NCI-H460 (cell line): Measurements from ENCODE around the gene TTYH2. TPM values are rescaled to one million over a fixed set of nuclear protein-coding genes. Genes with fewer than 3 reads are reported as not detected.
A peak's percentile ranks its signal among the peaks of the same experiment; 100 is the strongest.
"Not testable (repeated sequence)": the region's sequence is repeated elsewhere in the genome, so short reads cannot be mapped to it uniquely, and the experiment has no call there.

Experiments used
- DNase-seq: peaks from one replicate; pipeline ENCODE4 v3.0.0-alpha.2; 2016; ENCODE audit warnings: low read depth; ENCODE audit errors: extremely low read depth
- total RNA-seq: library from RNA; depleted of rRNA; stranded (reverse); fragments of >200 nt; shearing (Covaris generic); gene quantifications from 2 replicates; pipeline ENCODE4 v1.2.3, GENCODE V29; 2014

The TTYH2 gene
- total RNA-seq, 1 experiment from 2014 or later: 2.1 TPM

DNA sequence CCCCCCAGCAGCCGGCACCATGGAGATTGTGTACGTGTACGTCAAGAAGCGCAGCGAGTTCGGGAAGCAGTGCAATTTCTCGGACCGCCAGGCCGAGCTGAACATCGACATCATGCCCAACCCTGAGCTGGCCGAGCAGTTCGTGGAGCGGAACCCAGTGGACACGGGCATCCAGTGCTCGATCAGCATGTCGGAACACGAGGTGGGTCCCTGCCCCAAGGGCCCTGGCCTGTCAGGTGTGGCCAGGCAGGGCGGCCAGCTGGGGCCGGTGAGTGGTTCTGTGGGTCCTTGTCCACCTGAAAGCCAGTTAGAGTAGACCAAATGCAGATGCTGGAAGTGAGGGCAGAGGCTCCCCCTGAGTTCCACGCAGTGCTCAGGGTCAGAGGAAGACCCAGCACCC lies 68.4 kb downstream of the TTYH2 start:
- no peak for DNase-seq

DNA sequence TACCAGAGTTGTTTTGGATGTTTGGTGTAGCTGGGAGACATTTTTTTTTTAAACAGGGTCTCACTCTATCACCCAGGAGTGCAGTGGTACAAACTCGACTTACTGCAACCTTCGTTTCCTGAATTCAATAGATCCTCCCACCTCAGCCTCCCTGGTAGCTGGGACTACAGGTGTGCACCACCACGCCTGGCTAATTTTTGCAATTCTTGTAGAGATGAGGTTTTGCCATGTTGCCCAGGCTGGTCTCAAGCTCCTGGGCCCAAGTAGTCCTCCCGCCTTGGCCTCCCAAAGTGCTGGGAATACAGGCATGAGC lies 68.9 kb downstream of the TTYH2 start:
- DNase-seq: not testable (repeated sequence)

GRCh38 chr17:74282587-74283370 lies 69.4 kb downstream of the TTYH2 start:
- no peak for DNase-seq

- no peak for DNase-seq
Measured at GRCh38 chr17:74283371-74283673, 70.0 kb downstream of the TTYH2 start.

- DNase-seq: no peak
Measured at GRCh38 chr17:74287031-74287602, 73.7 kb downstream of the TTYH2 start.

- no peak for DNase-seq
Measured at GRCh38 chr17:74288785-74289184, 75.4 kb downstream of the TTYH2 start.

DNA sequence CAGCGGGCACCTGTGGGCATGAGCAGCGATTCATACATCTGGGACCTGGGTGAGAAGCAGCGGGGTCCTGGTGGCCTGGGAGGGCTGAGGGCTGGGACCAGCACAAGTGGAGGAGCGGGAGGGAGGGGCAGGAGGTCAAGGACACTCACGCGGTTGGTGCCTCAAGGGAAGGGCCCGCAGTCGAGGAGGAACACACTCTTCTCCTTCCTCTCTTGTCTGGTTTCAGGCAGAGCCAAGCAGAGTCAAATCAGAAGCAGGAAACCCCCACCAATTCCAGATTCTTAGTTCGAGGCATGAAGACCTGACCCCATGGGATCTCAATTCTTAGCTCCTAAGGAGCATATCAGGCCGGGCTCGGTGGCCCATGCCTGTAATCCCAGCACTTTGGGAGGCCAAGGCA lies 76.3 kb downstream of the TTYH2 start:
- DNase-seq: no peak

DNA sequence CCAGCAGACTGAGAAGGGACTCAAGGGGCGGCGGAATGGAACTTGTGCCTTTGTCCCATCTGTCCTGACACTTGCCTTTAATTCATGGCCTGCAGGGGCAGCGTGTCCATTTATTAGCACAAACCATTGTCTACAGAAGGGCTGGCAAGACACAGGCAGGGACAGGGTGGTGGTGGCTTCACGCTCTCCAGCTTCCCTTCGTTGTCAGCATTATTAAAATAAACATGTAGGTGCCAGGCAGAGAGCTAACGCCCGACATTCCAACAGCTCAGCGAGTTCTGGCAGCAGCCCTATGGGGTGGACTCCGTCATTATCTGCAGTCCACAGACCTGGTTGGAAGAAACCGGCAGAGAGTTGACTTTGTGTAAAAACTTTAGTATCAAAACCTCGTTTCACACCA lies 77.0 kb downstream of the TTYH2 start:
- no peak for DNase-seq

GRCh38 chr17:74292495-74292894 lies 79.1 kb downstream of the TTYH2 start:
- DNase-seq: no peak

DNA sequence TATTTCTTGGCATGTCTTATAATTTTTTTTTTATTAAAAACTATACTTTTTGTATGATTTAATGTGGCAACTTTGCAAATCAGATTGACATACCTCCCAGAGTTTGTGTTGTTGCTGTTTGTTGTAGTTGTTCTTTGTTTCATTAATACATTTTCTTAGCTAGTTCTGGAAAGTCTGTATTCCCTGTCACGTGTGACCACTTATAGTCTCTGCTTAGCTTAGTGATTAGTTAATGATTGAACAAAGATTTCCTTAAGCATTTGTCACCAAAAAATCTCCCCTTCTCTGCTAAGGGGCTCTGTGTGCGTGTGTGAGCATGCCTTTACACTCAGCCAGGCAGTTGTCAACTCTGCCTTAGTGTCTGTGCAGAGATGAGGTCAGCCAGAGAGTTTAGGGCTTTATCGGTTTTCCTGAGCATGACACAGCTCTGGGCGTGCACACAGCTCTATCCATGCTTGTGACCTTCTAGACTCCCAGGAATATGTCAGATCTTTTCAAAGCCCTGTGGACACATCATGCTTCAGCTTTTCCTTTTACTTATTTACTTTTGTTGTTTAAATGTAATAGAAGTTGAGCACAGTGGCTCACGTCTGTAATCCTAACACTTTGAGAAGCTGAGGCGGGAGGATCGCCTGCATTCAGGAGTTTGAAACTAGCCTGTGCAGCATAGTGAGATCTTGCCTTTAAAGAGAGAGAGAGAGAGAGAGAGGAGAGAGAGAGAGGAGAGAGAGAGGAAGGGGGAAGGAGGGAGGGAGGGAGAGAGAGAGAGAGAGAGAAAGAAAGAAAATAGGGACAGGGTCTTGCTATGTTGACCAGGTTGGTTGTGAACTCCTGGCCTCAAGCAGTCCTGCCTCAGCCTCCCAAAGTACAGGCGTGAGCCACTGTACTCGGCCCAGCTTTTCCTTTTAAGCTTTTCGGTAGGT lies 82.5 kb downstream of the TTYH2 start:
- DNase-seq: no peak

DNA sequence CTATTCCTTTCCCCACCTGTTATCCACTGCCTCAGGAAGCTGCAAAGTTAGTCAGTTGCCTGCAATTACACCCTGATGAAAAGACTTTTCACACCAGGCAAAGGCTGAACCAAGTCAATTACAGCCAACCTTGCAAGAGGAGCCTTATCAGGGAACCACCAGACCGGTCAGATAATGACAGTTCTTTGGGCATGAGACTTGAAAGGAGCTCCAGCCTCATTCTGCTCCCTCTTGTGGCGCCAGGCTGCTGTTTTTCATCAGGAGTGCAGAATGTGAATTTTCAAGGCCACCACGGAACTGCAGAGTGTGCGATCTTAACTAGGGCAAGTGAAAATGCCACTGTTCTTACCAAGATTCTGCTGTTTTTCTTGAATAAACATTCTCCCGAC lies 83.2 kb downstream of the TTYH2 start:
- peak; percentile 49 for DNase-seq

DNA sequence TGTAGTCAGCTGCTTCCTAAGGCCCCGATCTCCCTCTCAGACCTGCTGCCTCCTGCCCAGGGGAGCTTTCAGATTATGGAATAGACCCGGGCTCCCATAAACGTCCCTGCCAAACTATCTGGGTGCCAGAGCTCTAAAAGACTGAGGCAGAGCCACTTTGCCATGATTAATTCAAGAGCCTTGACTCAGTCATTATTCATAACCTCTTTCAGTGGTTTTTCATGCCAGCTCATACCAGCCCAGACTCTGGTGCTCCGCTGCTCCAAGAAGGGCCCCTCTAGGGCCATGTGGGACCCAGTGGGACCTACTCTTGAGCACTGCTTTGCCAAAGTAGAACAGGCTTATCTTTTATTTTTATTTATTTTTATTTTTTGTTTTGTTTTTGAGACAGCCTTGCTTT lies 84.6 kb downstream of the TTYH2 start:
- no peak for DNase-seq

- DNase-seq: no peak
Measured at GRCh38 chr17:74298778-74299177, 85.4 kb downstream of the TTYH2 start.

- DNase-seq: no peak
Measured at GRCh38 chr17:74299226-74300009, 86.0 kb downstream of the TTYH2 start.

- no peak for DNase-seq
Measured at GRCh38 chr17:74303305-74303704, 89.9 kb downstream of the TTYH2 start.

DNA sequence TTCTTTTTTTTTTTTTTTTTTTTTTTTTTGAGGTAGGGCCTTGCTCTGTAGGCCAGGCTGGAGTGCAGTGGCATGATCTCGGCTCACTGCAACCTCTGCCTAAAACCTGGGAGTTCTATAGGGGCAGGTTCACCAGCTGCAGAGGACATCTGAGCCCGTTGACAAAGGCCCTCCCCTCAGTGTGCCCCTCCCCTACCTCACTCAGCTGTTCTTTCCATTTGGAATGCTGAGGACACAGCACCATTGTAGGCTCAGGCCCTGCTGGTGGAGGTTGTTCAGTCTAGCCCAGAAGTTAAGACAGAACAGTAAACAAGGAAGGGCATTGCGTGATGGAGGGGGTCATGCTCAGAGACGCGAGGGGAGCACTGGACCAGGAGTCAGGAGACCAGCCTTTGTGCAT lies 90.8 kb downstream of the TTYH2 start:
- no peak for DNase-seq

GRCh38 chr17:74305865-74306654 lies 92.7 kb downstream of the TTYH2 start:
- no peak for DNase-seq

GRCh38 chr17:74307984-74308773 lies 94.8 kb downstream of the TTYH2 start:
- no peak for DNase-seq

DNA sequence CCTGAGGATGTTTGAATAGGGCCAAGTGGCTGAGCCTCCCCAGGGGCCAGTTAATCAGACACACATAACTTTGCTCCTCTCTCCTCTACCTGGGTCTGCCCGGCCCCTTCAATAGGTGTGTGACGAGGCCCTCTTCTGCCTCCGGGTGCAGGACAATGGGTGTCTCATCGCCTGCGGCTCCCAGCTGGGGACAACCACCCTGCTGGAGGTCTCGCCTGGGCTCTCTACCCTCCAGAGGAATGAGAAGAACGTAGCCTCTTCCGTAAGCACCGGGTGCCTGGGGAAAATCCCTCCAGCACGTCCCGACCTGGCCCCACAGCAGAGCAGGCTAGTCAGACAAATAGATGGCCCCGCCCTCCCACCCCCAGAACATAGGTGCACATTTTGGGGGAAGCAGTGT lies 96.5 kb downstream of the TTYH2 start:
- no peak for DNase-seq
